Neural cell (in vitro differentiated cells): ENCODE results near the gene DDX1. TPM values are rescaled to one million over a fixed set of nuclear protein-coding genes. Genes with fewer than 3 reads are reported as not detected.

Experiments
- H2AFZ ChIP-seq: fragments of 200-600, 300-800 bp; sonication (generic), shearing (Covaris generic); 2 replicates; pipeline ENCODE4 v1.6.0; 2014; ENCODE audit warnings: low read depth, mild to moderate bottlenecking, antibody characterized with exemption, low read length, moderate library complexity
- H3F3A ChIP-seq: fragments of 200-600 bp; shearing (Covaris generic); 2 replicates; pipeline ENCODE4 v1.6.1; 2016; ENCODE audit warnings: mild to moderate bottlenecking, moderate library complexity, mixed read lengths, antibody characterized with exemption, low read length; ENCODE audit not compliant: insufficient read depth, poor library complexity, severe bottlenecking
- H3K27ac ChIP-seq: fragments of 200-600, 300-800 bp; sonication (generic), shearing (Covaris generic); 2 replicates; pipeline ENCODE4 v1.5.1; 2014; ENCODE audit warnings: mild to moderate bottlenecking, low read length, moderate library complexity
- H3K27me3 ChIP-seq: fragments of 300-800, 200-600 bp; sonication (generic), shearing (Covaris generic); 2 replicates; pipeline ENCODE4 v1.6.0; 2014; ENCODE audit warnings: mild to moderate bottlenecking, low read depth, low read length, moderate library complexity; ENCODE audit not compliant: insufficient read depth
- H3K36me3 ChIP-seq: fragments of 300-800, 200-600 bp; sonication (generic), shearing (Covaris generic); 2 replicates; pipeline ENCODE4 v1.5.1; 2014; ENCODE audit warnings: mild to moderate bottlenecking, antibody characterized with exemption, low read length, moderate library complexity; ENCODE audit not compliant: insufficient read depth
- H3K4me2 ChIP-seq: fragments of 300-800, 200-600 bp; sonication (generic), shearing (Covaris generic); 2 replicates; pipeline ENCODE4 v1.6.0; 2014; ENCODE audit warnings: mild to moderate bottlenecking, low read length
- H3K4me3 ChIP-seq: fragments of 300-800, 200-600 bp; sonication (generic), shearing (Covaris generic); 2 replicates; pipeline ENCODE4 v1.5.1; 2014; ENCODE audit warnings: mild to moderate bottlenecking, low read length, moderate library complexity
- H3K79me2 ChIP-seq: fragments of 200-600 bp; shearing (Covaris generic); replicated peaks from 2 replicates; pipeline ENCODE4 v1.6.0; 2014; ENCODE audit warnings: mild to moderate bottlenecking, low read length, moderate library complexity; ENCODE audit not compliant: insufficient read depth
- H3K9ac ChIP-seq: fragments of 300-800, 200-600 bp; sonication (generic), shearing (Covaris generic); 2 replicates; pipeline ENCODE4 v1.6.1; 2016; ENCODE audit warnings: mild to moderate bottlenecking, low read length, mixed read lengths
- H3K9me2 ChIP-seq: fragments of 200-600 bp; shearing (Covaris generic); 2 replicates; pipeline ENCODE4 v1.6.1; 2016; ENCODE audit warnings: mild to moderate bottlenecking, low read length, mixed read lengths; ENCODE audit not compliant: insufficient read depth
- H3K9me3 ChIP-seq: fragments of 200-600, 300-800 bp; sonication (generic), shearing (Covaris generic); 2 replicates; pipeline ENCODE4 v1.6.1; 2016; ENCODE audit warnings: mild to moderate bottlenecking, mixed run types, low read length, moderate library complexity, mixed read lengths
- H4K20me1 ChIP-seq: fragments of 200-600 bp; shearing (Covaris generic); 2 replicates; pipeline ENCODE4 v1.6.1; 2016; ENCODE audit warnings: mild to moderate bottlenecking, mixed run types; ENCODE audit not compliant: insufficient read depth
- EP300 ChIP-seq: fragments of 450-650 bp; conservative IDR thresholded peaks from 2 replicates; pipeline ENCODE4 v1.6.1; 2014; ENCODE audit warnings: antibody characterized with exemption, mild to moderate bottlenecking, moderate library complexity; ENCODE audit not compliant: poor library complexity, severe bottlenecking
- MXI1 ChIP-seq: fragments of 450-650 bp; conservative IDR thresholded peaks from 2 replicates; pipeline ENCODE4 v1.6.1; 2014; ENCODE audit warnings: antibody characterized with exemption, mild to moderate bottlenecking; ENCODE audit not compliant: poor library complexity, severe bottlenecking
- POLR2AphosphoS5 ChIP-seq: IDR thresholded peaks from 2 replicates; pipeline ENCODE4 v1.6.1; 2012
- REST ChIP-seq: IDR thresholded peaks from 2 replicates; pipeline ENCODE4 v1.6.1; 2012; ENCODE audit warnings: borderline replicate concordance
- SMC3 ChIP-seq: fragments of 450-650 bp; conservative IDR thresholded peaks from 2 replicates; pipeline ENCODE4 v1.6.1; 2014; ENCODE audit warnings: antibody characterized with exemption, mild to moderate bottlenecking, moderate library complexity; ENCODE audit not compliant: poor library complexity
- TAF1 ChIP-seq: IDR thresholded peaks from 2 replicates; pipeline ENCODE4 v1.6.1; 2012; ENCODE audit warnings: low read depth
- polyA plus RNA-seq: library from polyadenylated mRNA; depleted of rRNA; stranded (reverse); fragments of >200 nt; gene quantifications from 2 replicates; pipeline ENCODE4 v1.2.3, GENCODE V29; 2014
- TF ChIP-seq, protein P1 (sequence below): fragments of 450-650 bp; IDR thresholded peaks from 2 replicates; pipeline ENCODE4 v1.5.1; 2014; ENCODE audit warnings: antibody characterized with exemption, mild to moderate bottlenecking, moderate library complexity; ENCODE audit not compliant: poor library complexity, severe bottlenecking

The DDX1 gene
- polyA plus RNA-seq, 1 donor from 2014 or later, result 159 TPM

GRCh38 chr2:15662026-15662425 is 70.4 kb downstream of the DDX1 start:
- Histone ChIP-seq H3K36me3 (no peaks in the 10 kb centered on the region), H3K4me2 (no peak overlapping the region), H3K79me2 (no peaks in the 10 kb centered on the region), H3F3A (no peaks in the 10 kb centered on the region), H3K27ac (no peak overlapping the region), H3K4me3 (no peak overlapping the region), H4K20me1 (no peaks in the 10 kb centered on the region), H2AFZ (no peak overlapping the region), H3K9me3 (peaks cover 5% of the 10 kb centered on the region), H3K9me2 (no peaks in the 10 kb centered on the region), H3K9ac (no peak overlapping the region), H3K27me3 (no peaks in the 10 kb centered on the region)
- no peak for TF ChIP-seq TAF1
- no peak for TF ChIP-seq REST

- no peak for TF ChIP-seq SMC3
- TF ChIP-seq, protein P1, sequence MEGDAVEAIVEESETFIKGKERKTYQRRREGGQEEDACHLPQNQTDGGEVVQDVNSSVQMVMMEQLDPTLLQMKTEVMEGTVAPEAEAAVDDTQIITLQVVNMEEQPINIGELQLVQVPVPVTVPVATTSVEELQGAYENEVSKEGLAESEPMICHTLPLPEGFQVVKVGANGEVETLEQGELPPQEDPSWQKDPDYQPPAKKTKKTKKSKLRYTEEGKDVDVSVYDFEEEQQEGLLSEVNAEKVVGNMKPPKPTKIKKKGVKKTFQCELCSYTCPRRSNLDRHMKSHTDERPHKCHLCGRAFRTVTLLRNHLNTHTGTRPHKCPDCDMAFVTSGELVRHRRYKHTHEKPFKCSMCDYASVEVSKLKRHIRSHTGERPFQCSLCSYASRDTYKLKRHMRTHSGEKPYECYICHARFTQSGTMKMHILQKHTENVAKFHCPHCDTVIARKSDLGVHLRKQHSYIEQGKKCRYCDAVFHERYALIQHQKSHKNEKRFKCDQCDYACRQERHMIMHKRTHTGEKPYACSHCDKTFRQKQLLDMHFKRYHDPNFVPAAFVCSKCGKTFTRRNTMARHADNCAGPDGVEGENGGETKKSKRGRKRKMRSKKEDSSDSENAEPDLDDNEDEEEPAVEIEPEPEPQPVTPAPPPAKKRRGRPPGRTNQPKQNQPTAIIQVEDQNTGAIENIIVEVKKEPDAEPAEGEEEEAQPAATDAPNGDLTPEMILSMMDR, result no peak
- Histone ChIP-seq H3K4me2 (no peak overlapping the region), H3K27ac (no peak overlapping the region), H3K9me2 (no peaks in the 10 kb centered on the region), H3K79me2 (no peaks in the 10 kb centered on the region), H3K9ac (no peak overlapping the region), H3K36me3 (no peaks in the 10 kb centered on the region), H3F3A (no peaks in the 10 kb centered on the region), H4K20me1 (no peaks in the 10 kb centered on the region), H3K4me3 (no peak overlapping the region), H2AFZ (no peak overlapping the region), H3K27me3 (no peaks in the 10 kb centered on the region), H3K9me3 (peaks cover 5% of the 10 kb centered on the region)
Measured at GRCh38 chr2:15662579-15662978, 70.9 kb downstream of the DDX1 start.

GRCh38 chr2:15663802-15664201 is 72.1 kb downstream of the DDX1 start:
- Histone ChIP-seq H3K27me3 (no peaks in the 10 kb centered on the region), H3K36me3 (no peaks in the 10 kb centered on the region), H3K4me3 (no peak overlapping the region), H3K79me2 (no peaks in the 10 kb centered on the region), H4K20me1 (no peaks in the 10 kb centered on the region), H3K9me3 (peaks cover 2% of the 10 kb centered on the region), H3K9ac (no peak overlapping the region), H2AFZ (no peak overlapping the region), H3K4me2 (no peak overlapping the region), H3F3A (no peaks in the 10 kb centered on the region), H3K9me2 (no peaks in the 10 kb centered on the region), H3K27ac (no peak overlapping the region)
- no peak for TF ChIP-seq REST
- no peak for TF ChIP-seq POLR2AphosphoS5
- TF ChIP-seq EP300, result no peak
- TF ChIP-seq, protein P1, result no peak
- no peak for TF ChIP-seq MXI1
